Measurements from ENCODE around the gene MKX.

DNA sequence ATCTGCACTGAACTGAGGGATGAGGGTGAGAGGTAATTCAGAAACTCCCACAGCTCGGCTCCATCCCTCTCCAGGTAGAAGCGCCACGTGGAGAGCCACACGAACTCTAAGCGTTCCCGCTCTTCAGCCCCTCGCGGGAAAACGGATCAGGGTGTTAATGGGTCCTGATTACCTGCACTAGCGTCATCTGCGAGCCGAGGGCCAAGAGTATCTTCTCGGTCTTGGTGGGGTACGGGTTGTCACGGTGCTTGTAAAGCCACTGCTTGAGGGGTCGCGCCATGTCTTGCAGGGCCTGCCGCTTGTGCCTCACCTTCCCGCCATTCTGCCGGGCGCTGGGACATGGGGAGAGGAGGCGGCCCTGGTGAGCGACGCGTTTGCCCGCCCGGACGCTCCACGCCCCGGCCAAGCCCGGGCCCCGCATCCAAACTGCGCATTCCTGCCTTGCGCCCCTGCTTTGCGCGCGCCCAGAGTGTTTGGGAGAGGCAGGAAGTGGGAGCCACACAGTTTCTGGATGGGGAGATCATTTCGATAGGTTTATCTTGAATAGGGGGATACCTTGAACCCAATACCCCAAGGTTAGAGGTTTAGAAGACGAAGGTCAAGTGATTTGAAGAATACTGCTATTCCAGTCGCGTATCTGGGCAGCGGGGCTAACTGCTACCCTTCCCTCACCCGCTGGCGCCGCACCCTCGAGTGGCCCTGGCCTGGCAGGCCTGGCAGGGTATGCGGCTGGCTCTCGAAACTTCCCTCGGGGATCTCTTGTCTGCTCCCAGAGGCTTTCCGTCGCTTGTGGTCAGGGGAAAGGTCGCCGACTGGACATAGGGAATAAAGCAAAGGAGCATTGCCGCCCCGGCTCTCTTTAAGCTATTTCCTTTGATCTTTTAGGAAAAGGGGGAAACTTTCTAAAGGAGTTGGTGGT lies 4.2 kb downstream of the MKX start:
- TF ChIP-seq, protein P1, sequence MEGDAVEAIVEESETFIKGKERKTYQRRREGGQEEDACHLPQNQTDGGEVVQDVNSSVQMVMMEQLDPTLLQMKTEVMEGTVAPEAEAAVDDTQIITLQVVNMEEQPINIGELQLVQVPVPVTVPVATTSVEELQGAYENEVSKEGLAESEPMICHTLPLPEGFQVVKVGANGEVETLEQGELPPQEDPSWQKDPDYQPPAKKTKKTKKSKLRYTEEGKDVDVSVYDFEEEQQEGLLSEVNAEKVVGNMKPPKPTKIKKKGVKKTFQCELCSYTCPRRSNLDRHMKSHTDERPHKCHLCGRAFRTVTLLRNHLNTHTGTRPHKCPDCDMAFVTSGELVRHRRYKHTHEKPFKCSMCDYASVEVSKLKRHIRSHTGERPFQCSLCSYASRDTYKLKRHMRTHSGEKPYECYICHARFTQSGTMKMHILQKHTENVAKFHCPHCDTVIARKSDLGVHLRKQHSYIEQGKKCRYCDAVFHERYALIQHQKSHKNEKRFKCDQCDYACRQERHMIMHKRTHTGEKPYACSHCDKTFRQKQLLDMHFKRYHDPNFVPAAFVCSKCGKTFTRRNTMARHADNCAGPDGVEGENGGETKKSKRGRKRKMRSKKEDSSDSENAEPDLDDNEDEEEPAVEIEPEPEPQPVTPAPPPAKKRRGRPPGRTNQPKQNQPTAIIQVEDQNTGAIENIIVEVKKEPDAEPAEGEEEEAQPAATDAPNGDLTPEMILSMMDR (IDR thresholded peaks at IDR 0.05), result no peak
- no peak for TF ChIP-seq POLR2A (IDR thresholded peaks at IDR 0.05)
